Stimulated activated CD4-positive, alpha-beta T cell treated with anti-CD3 and anti-CD28 coated beads, Interleukin-15, amount 100 ng/mL, for 48 hours (primary cell): Measurements from ENCODE around the gene ZNF791.
"Not testable (repeated sequence)": the region's sequence is repeated elsewhere in the genome, so short reads cannot be mapped to it uniquely, and the experiment has no call there.

Source experiments
- DNase-seq, 2 donors: peaks; one replicate each; pipeline ENCODE4 v3.0.0-alpha.2; 2020; ENCODE audit warnings: low read depth in 2 of 2

The ZNF791 gene

DNA sequence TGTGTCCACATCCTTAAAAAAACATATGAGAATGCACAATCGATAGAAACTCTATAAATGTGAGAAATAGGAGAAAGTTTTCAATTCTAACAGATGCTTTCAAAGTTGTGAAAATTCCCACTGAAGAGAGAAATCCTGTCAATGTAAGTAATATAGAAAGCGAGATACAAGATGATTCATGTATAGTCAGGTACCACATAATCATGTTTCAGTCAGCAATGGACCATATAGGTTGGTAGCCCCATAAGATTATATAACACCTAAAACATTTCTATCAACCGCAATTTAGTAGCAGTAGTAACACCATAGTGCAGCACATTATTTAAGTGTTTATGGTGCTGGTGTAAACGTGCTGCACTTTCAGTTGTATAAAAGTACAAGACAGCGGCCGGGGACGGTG, 18.5 kb downstream of the ZNF791 start:
- no peak for DNase-seq

DNA sequence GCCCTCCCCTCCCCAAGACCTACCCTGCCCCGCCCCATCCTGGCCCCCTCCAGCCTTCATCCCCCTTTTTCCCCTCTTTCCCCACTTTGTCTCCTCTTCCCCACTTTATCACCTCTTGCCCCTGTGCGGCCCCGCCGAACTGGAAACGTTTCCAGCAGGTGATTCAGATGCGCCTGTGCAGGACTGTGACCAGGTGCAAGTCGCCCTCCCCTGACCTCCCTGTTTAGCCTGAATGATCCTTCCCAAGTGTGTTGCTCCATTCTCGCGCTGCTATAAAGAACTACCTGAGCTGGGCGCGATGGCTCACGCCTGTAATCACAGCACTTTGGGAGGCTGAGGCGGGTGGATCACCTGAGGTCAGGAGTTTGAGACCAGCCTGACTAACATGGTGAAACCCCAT, 25.9 kb downstream of the ZNF791 start:
- no peak for DNase-seq

DNA sequence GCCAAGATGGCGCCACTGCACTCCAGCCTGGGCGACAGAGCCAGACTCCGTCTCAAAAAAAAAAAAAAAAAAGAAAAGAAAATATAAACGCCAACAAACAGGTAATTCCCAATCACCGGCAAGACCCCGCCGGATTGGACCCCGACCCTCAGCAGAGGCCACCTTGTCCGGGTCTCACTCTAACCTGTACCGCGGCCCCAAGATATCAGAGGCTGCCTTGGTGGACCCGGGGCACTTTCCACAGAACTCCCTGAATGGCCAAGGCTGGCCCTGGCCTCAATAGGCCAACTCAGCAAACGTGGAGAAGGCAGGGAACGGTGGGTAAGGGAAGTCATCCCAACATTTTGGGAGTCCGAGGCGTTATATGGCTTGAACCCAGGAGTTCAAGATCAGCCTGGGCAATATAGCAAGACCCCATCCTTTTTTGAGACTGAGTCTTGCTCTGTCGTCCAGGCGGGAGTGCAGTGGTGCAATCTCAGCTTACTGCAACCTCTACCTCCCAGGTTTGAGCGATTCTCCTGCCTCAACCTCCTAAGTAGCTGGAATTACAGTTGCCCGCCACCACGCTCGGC, 28.0 kb downstream of the ZNF791 start:
- no peak for DNase-seq

DNA sequence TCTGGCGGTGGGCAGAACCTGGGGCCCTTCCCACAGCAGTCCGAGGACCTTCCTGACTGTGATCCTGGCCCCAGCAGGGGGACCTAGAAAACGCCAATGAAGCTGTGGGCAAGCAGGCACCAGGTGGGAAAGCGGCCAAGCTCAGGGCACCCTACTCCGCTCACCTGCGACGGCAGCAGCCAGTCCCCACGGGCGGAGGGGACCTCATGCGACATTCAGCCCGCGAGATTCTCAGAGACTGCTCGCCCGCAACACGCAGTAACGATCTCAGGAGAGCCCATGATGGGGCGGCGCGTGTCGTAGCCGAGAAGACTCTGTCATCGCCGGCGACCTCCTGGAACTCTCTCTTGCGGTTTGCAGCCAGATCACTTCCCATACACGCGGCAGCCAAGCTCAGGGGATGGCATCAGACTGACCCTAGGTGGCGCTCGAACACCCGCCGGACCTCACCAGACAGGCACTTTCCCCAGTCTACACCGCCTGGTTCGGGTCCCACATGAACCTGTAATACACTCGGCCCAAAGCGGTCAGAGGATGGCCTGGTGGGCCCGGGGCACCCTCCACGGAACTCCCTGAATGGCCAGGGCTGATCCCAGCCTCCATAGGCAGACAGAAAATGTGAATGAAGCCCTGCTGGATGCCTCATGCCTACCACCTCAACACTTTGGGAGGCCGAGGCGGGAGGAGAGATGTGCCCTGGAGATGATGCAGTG, 29.3 kb downstream of the ZNF791 start:
- peak; percentile 85 to 87 for DNase-seq

DNA sequence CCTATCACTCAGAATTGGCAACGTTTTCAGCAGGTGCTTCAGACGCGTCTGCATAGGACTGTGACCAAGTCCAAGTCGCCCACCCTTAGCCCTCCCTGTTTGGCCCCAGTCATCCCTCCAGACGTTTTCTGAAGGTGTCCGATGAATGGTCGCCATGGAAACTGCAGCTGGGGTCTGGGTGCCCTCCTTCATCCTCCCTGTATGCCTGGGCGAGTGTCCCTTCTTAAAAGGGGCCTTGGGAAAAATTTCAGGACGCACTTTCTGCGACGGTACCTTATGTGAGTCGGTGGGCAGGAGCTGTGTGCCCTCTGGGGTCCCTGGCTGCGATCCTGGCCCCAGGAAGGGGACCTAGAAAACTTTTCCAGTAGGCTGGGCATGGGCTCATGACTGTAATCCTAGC, 30.7 kb downstream of the ZNF791 start:
- DNase-seq: no peak

DNA sequence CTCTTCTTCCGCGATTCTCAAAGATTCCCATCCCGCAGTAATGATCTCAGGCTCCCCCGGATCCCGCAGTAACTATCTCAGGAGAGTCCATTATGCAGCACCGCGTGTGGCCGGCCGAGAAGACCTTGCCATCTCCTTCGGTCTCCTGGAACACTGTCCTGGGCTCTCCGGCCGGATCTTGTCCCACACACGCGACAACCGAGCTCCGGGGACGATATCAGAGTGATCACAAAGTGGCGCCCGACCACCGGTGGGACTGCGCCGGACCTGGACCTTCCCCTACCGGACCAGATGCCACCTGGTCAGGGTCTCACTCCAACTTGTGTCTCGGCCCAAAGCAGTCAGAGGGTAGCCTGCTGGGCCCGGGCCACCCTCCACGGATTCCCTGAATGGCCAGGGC, 31.8 kb downstream of the ZNF791 start:
- DNase-seq: no peak

DNA sequence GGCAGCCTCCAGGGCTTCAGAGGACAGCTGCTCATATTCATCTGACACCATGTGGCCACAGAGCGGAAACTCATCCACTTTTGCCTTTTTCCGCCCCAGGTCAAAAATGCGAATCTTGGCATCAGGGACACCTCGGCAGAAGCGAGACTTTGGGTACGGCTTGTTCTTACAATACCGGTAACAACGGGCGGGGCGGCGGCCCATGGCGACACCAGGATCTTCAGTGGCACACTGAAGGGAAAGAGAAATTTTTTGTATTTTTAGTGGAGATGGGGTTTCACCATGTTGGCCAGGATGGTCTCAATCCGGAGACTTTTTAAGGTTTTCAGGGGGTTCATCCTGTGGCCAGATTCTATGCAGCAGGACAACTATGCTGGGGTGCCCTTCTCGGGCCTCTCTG, 33.0 kb downstream of the ZNF791 start:
- not testable (repeated sequence) for DNase-seq

DNA sequence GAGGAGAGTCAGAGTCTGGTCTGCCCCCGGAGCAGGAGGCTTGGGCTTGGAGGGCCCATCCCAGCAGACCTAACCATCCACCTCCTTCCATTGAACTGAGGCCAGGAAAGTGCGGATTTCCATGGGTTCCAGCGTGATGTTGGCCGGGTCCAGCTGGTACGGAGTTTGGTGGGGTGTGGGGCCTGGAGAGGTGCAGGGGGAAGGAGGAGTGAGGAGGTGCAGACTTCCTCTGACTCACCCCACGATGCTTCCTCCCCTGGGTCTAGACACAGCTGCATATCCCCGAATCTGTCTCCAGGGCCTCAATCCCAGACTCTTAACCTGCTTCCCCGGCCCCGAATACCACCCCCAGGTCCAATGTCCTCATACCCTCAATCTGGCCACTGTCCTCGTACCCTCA, 35.8 kb downstream of the ZNF791 start:
- no peak for DNase-seq

DNA sequence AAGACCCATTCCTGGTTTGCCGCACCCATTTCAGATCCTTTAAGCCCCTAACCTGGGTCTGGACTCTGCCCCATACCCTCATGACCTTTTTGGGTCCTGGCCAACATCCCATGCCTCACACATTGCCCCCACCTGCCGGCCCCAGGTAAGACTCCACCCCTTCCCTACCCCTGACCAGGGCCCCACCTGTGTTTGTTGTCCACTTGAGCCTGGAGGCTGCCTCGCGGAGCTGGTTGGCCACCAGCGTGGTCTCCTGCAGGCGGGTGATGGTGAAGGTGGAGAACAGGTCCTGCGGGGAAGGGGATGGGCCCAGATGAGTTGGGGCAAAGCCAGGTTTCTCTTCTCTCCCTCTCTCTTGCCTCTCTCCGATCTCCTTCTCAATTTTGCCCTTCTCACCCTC, 36.3 kb downstream of the ZNF791 start:
- DNase-seq: no peak

DNA sequence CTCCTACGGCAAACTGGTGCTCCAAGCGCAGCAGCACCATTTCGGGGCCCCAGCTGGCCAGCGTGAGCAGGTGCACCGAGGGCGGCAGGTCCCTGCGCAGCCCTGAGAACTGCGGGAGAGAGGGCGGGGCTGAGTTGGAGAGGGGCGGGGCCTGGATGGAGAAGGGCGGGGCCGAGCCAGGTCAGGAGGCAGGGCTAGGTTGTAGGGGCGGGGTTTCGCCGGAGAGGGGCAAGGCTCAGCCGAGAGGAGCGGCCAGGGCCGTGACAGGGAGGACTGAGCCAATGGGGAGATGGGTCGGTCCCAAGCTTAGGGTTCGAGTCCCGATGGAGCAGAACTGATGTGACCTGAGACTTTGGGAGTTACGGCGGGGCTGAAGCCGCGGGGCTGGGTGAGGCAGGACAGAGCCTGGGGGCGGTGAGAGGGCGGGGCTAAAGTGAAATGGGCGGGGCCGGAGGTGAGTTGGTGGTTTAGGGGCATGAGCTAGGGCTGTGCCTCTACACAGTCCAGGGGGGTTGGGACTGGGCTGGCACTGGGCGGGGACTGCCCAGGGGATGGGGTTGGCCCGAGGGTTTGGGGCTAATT, 36.9 kb downstream of the ZNF791 start:
- DNase-seq: peak in 1 of 2 donors; percentile 38

DNA sequence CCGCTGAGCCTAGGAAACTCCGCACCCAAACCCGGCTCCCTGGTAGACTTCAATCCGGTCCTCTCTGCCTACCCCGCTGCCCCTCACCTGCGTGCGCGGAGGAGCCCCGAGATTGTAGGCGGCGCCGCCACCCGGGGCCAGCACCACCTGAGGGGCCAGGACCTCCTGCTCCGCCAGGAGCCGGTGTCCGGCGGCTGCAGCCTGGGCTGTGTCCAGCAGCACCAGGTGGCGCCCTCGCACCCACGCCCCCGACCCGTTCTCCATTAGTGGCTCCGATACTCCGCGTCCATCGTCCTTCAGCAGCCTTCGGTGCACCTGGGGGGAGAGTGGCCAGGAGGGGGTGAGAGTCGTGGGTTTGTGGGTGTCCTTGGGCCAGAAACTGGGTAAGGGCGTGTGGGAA, 37.4 kb downstream of the ZNF791 start:
- DNase-seq: no peak

DNA sequence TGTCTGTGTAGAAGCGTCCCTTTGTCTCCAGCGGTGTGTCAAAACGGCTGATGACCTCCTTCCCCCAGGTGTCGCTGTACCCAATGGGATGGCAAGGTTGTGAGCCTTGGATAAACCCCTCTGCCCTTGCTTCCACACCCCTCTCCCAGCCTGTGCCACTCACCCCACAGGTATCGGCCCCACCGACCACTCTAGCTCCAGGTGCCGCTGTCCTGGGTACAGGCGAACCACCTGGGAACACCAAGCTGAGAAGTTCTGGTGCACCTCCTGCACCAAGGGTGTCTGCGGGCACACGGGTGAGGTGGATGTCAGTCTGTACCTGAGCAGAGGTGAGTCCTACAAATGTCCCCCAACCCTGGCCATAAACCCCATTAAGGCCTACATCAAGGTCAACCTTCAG, 39.2 kb downstream of the ZNF791 start:
- DNase-seq: no peak

DNA sequence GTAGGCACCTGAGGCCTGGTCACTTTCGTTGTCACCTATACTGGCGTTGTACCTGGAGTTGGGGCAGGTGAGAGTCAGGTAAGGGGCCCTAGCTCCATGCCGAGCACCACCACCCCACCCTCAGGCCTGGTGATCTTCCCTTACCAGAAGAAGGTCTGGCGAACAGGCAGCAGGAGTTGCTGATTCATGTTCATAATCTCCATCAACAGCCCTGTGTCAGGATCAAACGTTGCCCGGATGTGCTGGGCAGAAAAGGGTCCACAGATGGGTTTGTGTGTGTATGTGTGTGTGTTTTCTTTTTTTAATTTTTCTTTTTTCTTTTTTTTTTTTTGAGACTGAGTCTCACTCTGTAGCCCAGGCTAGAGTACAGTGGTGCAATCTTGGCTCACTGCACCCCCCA, 41.5 kb downstream of the ZNF791 start:
- DNase-seq: no peak

DNA sequence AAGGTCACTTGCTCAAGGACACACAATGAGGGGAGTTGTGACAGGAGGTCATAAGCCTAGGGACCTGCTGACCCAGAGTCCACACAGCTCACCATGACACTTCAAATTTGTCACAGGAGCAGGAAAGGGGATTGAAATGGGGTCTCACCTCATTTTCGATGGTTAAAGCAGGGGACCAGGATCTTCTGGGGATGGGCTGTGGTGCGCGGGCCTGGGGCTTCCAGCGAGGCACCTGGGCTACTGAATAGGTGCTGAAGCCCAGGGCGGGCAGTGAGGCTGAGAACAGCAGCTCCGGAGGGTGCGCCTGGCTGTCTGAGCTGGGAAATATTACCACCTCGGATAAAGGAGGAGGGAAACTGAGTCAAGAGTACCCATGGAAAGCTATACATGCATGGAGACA, 44.8 kb downstream of the ZNF791 start:
- DNase-seq: no peak

DNA sequence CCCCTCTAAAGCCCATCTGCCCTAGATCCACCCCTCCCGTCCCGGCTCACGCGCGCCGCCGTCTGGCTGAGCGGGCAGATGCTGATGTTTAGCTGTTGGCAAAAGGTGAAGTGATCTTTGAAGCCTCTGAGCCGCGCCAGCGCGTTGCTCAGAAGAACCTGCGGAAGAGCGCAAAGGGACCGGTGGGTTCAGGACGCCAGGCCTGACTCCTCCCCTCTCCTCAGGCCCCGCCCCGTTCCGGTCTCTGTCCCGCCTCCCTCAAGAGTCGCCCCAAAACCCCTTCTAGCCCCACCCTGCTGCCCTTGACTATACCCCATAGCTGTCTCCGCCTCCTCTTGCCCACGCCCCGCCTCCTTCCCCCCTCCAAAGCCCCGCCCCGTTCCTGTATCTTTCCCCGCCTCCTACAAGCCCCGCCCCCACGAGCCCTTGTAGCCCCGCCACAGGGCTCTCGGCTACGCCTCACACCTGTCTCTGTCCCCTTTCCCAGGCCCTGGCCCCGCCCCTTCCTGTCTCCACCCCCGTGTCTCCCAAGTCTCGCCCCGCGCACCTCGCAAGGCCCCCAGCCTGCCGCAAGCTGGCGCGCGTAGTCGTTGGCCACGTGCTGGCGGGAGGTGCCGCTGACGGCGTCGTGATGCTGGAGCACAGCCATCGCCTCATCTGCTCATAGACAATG, 46.3 kb downstream of the ZNF791 start:
- DNase-seq: peak in 1 of 2 donors; percentile 35

DNA sequence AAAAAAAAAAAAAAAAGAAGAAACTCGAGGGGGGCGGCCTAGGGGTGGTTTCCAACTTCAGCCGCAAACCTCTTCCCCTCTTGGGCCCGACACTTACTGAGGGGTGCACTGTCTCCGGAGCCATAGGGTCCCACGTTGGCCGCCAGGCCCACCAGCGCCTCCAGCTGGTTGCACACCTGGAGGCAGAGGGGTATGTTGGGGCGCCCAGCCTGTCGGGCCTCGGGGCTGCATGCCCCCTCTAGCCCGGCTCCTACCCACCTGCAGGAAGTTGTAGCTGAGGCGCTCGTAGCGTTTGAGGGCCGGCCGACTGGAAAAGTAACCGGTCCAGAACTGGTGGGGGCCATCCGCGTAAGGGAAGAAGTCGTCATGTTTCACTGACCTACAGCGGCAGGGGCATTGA, 47.2 kb downstream of the ZNF791 start:
- DNase-seq: no peak

DNA sequence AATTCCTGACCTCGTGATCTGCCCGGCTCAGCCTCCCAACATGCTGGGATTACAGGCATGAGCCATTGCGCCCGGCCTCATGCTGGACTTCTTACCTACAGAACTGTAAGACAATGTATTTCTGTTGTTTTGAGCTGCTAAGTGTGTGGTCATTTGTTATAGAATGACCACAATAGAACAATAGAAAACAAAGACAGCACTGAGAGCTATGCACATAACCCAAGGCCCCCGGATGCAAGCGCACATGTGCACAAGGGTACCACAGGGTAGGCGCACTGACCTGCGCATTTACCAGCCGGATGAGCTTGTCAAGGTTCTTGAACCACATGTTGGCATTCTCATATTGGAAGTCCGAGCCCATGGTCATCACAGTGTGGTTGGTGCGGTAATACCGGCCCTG, 50.3 kb downstream of the ZNF791 start:
- DNase-seq: no peak

DNA sequence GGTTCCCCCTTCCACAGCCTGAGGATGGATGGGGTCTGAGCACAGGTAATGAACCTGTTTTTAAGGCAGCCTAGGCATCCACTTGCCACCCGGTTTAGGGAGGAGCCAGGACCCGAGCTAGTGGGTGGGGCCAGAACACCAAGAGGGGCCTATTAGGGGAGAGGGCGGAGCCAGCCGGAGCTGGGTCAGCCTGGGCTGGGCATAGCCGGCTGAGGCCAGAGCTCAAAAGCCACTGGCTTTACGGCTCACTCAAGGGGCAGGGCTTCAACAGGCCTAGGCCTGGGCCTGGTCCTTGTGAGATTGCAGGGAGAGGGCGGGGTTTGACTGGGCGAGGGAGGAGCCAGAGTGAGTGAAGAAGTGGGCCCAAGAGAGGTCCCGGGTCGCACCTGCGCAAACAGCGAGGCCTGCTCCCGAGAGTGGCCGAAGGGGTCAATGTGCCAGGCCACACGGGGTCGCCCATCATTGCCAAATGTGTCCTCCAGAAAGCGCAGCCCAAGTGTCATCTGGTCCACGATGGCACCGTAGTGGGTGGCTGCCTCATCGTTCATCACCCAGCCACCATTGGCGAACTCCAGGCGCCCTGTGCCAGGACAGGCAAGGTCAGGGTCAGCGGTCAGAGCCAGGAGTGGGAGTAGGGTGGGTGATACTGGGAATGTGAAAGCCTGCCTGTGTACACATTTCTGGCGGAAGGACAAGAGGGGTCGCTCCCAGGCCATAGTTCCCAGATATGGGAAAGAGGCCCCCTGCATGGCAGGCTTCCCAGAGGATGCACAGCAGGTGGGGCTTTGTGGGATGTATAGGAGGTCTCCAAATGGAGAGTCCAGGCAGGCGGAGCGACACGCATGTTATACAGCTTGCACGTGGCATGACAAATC, 53.9 kb downstream of the ZNF791 start:
- no peak for DNase-seq

DNA sequence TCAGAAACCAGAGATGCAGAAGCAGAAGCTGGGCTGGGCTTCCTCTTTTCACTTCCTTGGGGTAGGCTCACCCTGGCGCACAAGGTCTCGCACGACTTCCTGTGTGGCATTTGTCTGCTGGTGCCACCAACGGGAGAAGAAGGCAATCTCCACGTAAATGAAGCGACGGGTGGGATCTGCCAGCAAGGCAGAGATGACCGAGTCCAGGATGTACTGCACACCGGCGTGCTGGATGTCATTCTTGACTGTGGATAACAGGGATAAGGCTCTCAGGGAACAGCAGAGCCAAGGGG, 54.5 kb downstream of the ZNF791 start:
- peak; percentile 45 to 53 for DNase-seq

DNA sequence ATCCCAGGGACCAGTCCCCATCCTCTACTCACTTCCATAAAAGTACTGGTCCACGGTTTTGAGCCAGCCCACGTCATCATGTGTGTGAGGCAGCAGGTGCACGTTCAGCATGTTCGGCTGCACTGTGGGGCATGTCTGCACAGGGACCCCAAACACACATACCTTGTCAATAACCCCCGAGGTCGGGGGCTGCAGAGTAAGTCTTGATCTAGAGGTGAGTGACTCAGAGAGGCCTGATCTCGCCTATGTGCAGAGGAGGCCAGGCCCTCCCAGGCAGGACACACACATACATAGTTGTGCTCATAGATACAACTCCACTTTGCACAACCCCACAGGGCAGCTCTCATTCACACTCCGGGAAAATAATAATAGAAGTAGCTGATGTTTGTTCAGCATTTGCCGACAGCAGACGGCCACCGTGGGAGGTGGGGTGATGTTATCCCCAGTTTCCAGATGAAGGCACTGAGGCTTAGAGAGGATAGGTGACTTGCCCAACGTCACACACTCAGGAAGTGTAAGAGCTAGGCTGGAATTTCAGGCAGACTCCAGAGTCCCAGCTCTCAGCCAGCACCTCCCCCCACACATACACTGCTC, 55.0 kb downstream of the ZNF791 start:
- no peak for DNase-seq

DNA sequence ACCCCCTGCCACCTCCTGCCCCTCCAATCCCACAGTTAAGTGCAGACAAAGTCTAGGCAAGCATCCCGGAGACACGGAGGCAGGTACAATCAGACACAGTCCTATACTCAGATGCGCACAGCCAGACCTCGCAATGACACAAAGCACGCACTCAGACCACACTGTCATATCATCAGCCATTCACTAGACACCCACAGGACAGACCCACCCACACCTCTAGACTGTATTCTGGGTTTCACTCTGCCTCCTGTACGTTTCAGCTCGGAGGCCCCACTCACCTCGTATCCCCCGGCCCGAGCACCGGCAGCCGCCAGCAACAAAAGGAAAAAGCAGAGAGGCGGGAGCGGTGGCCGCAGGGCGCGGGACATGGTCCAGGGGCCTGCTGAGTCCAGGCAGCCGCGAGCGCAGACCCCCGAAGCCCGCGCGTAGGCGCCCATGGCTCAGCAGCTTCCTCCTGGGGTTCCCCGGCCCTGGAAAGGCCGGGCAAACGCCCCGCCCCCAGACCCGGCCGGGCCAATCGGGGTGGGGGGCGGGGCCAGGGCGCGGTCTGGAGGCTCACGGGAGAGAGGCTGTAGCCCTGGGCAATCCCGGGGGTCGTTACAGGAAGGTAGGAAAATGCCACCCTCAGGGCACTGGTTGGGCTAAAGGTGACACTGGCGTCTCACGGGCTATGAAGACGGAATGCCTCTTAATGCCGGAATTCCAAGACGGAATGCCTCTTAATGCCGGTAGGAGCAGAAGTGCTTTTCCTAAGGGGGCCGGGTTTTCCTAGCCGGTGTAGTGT, 55.7 kb downstream of the ZNF791 start, which contains the start of the genes MAN2B1 and WDR83:
TSS of gene MAN2B1 (minus strand) at position 478 of the 784 bp plus-strand sequence. CDS start at position 437, 41 bp downstream.
TSS of gene WDR83 (plus strand) at position 543 of the 784 bp plus-strand sequence. CDS start 2,984 bp downstream, outside the sequence.
- peak; percentile 59 to 77 for DNase-seq
